Esophagus muscularis mucosa (tissue), 4 donors: Measurements from ENCODE around the gene TBC1D22A.

ENCODE experiments used
- EP300 ChIP-seq: sonication (generic); formaldehyde crosslinking; IDR thresholded peaks from one replicate; pipeline ENCODE4 v1.6.1; 2017; ENCODE audit warnings: antibody characterized with exemption
- POLR2A ChIP-seq: fragments of 450-650 bp; IDR thresholded peaks from one replicate; pipeline ENCODE4 v1.6.1; 2017; ENCODE audit warnings: antibody characterized with exemption, moderate library complexity, mild to moderate bottlenecking, low read depth
- TF ChIP-seq, protein P1 (sequence below), 3 experiments: fragments of 200-600 bp in 2 of 3; fragments of 450-650 bp in 1 of 3; sonication (generic) in 2 of 3; IDR thresholded peaks; one replicate each; pipeline ENCODE4 v1.5.1; 2017 to 2019; ENCODE audit warnings: antibody characterized with exemption in 3 of 3, mild to moderate bottlenecking in 2 of 3, moderate library complexity in 1 of 3

DNA sequence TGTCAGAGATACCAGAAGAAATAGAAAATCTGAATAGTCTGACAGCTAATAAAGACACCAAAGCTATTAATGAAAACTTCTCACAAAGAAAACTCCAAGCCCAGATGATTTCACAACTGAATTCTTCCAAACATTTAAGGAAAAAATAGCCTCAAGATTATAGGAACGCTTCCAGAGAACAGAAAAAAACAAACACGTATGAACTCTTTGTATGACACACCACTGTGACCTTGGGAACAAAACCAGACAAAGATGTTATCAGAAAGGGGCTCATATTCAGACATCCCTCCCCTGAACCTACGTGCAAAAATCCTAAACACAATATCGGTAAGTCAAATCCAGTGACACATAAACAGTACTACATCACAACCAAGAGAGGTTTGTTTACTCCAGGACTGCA lies 47.9 kb upstream of the TBC1D22A start:
- TF ChIP-seq, protein P1, sequence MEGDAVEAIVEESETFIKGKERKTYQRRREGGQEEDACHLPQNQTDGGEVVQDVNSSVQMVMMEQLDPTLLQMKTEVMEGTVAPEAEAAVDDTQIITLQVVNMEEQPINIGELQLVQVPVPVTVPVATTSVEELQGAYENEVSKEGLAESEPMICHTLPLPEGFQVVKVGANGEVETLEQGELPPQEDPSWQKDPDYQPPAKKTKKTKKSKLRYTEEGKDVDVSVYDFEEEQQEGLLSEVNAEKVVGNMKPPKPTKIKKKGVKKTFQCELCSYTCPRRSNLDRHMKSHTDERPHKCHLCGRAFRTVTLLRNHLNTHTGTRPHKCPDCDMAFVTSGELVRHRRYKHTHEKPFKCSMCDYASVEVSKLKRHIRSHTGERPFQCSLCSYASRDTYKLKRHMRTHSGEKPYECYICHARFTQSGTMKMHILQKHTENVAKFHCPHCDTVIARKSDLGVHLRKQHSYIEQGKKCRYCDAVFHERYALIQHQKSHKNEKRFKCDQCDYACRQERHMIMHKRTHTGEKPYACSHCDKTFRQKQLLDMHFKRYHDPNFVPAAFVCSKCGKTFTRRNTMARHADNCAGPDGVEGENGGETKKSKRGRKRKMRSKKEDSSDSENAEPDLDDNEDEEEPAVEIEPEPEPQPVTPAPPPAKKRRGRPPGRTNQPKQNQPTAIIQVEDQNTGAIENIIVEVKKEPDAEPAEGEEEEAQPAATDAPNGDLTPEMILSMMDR (IDR thresholded peaks at IDR 0.05): no peak
- TF ChIP-seq EP300 (no peak), POLR2A (no peak)
